Ramos (cell line): Measurements from ENCODE around the gene ECHS1.
"Not testable (repeated sequence)": the region's sequence is repeated elsewhere in the genome, so short reads cannot be mapped to it uniquely, and the experiment has no call there.

Experiments
- in situ Hi-C: fragments of 300-500 bp; cut with MboI; formaldehyde crosslinking; loops from one replicate; pipeline ENCODE4 v1.14.3; 2022; ENCODE audit warnings: low sequenced_read_pairs; ENCODE audit not compliant: unreplicated experiment

ECHS1 gene

DNA sequence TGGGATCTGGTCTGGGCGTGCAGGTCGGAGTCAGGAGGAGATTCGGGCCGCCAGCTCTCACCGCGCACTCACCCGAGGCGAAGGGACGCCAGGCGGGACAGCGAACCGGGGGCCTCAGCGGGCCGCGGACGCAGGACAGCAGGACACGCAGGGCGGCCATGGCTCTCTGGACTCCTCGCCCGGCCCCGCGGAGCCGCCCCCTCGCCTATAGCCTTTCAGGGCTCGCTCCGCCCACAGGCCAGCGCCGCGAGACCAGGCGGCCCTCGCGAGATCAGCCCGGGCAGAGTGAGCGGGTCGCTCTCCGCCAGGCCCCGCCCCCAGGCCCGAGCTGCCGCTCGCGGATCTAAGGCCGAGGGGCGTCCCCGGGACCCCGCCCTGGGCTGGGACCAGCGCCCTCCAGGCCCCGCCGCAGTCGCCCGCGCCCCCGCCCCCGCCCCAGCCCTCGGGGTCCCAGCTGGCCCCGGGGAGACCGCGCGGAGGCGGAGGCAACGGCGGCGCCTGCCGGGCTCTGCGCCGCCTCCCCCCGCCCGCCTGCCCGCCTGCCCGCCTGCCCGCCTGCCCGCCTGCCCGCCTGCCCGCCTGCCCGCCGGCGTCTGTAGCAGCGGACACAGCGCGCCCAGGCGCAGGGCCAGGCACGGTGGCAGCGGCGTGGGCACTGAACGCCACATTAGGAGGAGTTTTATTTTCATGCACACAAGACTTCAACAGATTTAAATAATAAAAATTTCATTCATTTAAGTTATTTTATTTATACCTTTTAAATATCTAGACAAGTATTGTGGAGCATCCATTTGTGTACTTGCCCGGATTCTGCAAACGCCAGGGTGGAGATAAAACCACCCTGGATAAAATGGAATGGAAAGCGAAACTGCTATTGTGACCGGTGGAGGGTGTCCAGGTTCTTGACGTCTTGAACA, at the start of gene ECHS1:
TSS of gene ECHS1 (minus strand) at position 181 of the 917 bp plus-strand sequence. CDS start at position 160, 21 bp downstream.
- in situ Hi-C loops, result no loop called here

DNA sequence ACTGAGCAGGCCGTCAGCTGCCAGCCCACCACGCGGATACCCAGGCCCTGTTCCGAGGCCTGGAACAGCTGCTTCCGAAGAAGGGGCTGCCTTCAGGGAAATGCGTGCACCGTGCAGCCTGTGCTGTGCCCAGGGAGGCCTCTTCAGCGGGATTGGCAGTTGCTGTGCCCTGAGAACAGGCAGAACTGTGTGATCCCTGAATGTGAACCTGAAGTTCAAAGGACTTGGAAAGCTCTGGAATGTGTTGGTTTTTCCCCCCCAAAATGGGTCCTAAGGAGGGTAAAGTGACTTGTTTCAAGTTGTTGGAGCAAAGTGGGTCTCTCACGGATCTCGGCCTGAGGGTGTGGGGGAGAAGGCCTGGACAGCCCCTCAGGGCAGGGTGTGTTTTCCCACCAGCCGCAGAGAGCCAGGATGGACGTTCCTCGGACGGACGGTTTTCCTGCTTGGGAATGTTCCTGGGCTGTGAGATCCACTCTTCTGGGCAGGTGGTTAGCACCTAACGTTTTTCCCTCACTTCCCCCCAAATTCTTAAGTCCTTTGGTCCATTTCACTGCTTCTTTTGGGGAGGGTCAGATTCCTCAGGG, 49.2 kb upstream of the ECHS1 start:
- in situ Hi-C loops, result no loop called here

GRCh38 chr10:133421336-133422222, 48.4 kb upstream of the ECHS1 start:
- in situ Hi-C loops, result no loop called here

- in situ Hi-C loops, result no loop called here
Observed at GRCh38 chr10:133420579-133420978, 47.4 kb upstream of the ECHS1 start.

DNA sequence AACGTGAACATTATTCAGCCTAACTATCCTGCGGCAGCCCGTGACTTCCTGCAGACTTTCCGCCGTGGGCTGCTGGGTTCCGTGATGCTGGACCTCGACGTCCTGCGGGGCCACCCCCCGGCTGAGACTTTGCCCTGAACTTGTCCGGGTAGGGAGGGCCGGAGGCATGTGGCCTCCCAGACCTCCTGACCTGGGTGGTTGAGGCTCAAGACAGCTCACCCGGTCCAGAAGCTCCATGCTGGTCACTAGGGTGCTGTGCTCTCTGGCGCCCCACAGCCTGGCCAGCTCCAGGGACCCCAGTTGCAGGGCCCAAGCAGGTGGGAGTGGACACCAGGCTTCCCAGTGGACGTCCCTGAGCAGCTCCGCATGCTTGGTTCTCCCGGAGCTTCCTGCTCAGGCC, 46.9 kb upstream of the ECHS1 start:
- in situ Hi-C loops, result no loop called here

DNA sequence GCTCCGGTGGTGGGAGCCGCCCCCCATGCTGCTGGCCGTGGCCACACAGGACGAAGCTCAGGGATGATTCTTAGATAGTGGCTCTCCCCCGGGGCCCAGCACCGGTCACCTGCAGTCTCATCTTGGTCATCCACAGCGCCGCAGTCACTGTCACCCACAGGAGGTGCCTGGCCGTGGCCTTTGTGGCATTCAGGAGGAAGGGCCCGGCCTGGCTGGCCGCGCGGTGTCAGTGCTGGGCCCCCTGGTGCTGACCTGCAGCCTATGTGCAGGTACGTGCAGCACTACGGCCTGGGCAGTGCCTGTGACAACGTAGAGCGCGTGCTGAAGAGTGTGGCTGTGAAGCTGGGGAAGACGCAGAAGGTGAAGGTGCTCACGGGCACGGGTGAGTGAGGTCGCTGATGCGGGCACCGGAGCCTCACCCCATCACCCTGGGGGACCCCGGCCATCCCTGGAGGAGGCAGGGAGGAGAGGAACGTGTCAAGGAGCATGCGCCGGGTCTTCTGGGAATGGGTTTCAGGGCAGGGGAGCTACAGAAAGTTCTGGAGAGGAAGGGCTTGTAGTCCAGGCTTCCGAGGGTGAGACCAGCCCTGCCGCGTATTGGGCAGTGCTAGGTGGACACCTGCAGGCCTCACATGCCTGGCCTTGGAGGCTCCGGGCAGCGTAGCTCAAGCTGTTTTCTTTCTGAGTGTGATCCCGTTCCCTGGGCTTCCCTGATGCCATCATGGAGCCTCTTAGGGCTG, 46.2 kb upstream of the ECHS1 start:
- in situ Hi-C loops, result no loop called here

DNA sequence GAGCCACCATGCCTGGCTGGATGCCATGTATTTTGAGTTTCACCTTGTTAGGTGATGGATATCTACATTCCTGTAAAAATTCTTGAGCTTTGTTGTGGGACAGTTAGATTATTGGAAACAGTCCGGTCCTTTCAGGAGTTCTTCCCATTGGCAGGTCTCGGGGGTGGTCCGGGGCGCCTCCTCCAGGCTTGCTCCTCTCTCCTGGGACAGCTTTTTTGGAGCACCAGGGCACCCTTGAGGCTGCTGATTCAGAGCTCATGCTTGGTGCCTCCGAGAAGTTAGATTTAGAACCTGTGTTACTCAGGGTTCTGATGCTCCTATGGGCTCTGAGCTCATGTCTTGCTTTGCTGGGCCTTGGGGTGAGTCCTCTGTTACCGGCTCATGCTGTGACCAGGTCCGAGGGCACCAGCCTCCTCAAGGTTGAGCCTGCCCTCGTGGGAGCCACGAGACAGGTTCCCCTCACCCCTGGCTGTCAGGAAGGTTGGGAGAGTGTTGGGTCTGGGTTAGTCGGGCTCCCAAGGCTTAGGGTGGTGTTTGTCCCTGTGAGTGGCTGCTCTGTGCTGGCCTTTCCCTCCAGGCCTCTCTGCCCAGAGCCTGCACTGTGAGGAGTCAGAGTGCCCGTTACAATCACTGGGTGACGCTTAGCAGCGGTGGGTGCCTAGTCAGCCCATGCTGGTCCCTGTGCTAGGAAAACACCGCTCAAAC, 45.3 kb upstream of the ECHS1 start:
- in situ Hi-C loops, result no loop called here

GRCh38 chr10:133415752-133416151, 42.6 kb upstream of the ECHS1 start:
- in situ Hi-C loops, result no loop called here

DNA sequence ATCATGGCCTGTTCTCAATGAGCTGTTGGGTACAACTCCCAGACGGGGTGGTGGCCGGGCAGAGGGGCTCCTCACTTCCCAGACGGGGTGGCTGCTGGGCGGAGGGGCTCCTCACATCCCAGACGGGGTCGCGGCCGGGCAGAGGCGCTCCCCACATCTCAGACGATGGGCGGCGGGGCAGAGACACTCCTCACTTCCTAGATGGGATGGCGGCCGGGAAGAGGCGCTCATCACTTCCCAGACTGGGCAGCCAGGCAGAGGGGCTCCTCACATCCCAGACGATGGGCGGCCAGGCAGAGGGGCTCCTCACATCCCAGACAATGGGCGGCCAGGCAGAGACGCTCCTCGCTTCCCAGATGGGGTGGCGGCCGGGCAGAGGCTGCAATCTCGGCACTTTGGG, 41.2 kb upstream of the ECHS1 start:
- in situ Hi-C loops, result not testable (repeated sequence)

DNA sequence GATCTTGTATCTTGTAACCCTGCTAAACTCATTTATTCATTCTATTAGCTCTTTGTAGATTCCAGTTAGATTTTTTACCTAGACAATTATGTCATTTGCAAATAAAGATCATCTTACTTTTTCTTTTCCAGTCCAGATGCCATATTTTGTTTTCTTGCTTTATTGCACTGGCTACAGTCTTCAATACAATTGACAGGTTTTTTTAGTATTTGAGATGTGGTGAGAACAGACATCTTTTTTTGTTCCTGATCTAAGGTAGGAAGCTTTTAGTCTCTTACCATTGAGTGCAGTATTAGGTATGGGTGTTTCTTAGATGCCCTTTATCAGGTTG, 39.2 kb upstream of the ECHS1 start:
- in situ Hi-C loops, result no loop called here

- in situ Hi-C loops, result no loop called here
Observed at GRCh38 chr10:133411523-133412380, 38.6 kb upstream of the ECHS1 start.

DNA sequence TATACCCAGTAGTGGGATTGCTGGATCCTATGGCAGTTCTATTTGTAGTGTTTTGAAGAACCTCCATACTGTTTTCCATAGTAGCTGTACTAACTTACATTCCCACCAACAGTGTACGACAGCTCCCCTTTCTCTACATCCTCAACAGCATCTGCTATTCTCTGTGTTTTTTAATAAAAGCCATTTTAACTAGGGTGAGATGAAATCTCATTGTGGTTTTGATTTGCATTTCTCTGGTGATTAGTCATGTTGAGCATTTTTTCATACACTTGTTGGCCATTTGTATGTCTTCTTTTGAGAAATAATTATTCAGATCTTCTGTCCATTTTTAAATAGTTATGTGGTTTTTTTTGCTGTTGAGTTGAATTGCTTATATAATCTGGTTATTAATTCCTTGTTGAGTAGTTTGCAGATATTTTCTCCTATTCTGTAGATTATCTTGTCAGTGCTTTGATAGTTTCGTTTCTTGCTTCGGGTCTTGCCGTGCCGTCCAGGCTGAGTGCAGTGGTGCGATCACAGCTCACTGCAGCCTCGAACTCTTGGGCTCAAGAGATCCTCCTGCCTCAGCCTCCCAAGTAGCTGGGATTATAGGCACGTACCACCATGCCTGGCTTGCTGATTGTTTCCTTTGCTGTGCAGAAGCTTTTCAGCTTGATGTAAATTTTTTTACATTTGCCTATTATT, 32.8 kb upstream of the ECHS1 start:
- in situ Hi-C loops, result no loop called here

GRCh38 chr10:133405272-133405671, 32.1 kb upstream of the ECHS1 start:
- in situ Hi-C loops, result no loop called here

- in situ Hi-C loops, result loop anchor here (5.0 kb wide), 1 partner anchor 76 kb away; no protein-coding TSS in a partner anchor
Observed at GRCh38 chr10:133403784-133404183, 30.6 kb upstream of the ECHS1 start.

- in situ Hi-C loops, result loop anchor here (5.0 kb wide), 1 partner anchor 76 kb away; no protein-coding TSS in a partner anchor
Observed at GRCh38 chr10:133403359-133403758, 30.2 kb upstream of the ECHS1 start.

DNA sequence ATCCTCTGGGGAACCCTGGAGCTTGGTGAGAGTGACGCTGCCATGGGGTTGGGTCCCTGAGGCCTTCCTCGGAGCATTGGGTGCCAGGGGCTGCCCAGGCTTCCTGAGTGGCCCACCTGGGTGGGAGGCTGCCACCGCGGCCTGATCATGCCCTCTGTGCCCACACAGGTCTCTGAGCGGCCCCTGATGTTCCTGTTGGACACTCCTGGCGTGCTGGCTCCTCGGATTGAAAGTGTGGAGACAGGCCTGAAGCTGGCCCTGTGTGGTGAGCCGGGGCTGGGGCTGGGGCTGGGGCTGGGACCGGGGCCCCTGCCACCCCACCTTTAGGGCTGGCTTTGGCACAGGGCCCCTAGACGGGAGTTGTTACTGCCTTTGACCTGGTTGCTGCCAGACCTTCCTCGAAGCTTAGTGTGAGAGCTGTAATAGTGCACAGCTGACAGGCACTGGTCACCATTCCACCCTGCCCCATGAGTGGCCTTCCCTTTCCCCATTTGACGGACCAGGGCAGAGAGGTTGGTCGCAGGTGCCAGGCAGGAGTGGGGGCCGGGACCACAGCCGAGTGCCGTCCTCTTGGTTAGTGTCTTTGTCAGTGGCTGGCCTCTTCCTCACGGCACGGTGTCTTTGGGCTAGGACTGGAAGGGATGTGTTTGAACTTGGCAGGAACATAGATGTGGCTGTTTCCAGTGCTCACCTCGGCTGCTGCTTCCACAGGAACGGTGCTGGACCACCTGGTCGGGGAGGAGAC, 29.0 kb upstream of the ECHS1 start:
- in situ Hi-C loops, result loop anchor here (5.0 kb wide), 1 partner anchor 75 kb away; no protein-coding TSS in a partner anchor

- in situ Hi-C loops, result loop anchor here (5.0 kb wide), 1 partner anchor 74 kb away; no protein-coding TSS in a partner anchor
Observed at GRCh38 chr10:133401500-133401899, 28.3 kb upstream of the ECHS1 start.
